Calu3 (cell line): ENCODE data around the gene BEST1. TPM values are rescaled to one million over a fixed set of nuclear protein-coding genes. Genes with fewer than 3 reads are reported as not detected.
A peak's percentile ranks its signal among the peaks of the same experiment; 100 is the strongest.

Source experiments
- BruUV-seq: library from RNA; stranded (reverse); fragments of 400-500 nt; replicated peaks from 2 replicates; lab custom pipeline; 2021; lab: Mats Ljungman, UMichigan
- CTCF ChIA-PET: fragments of 300-600 bp; sonication (Branson Sonifier 250); formaldehyde crosslinking; loops from one replicate; lab custom pipeline; 2022; ENCODE audit warnings: antibody characterized with exemption; lab: Charles Lee
- DNase-seq: peaks from one replicate; pipeline ENCODE4 v3.0.0; 2022
- H3K27ac Mint-ChIP-seq: one replicate; pipeline ENCODE4 v1.8.0; 2022; ENCODE audit warnings: mixed read lengths; ENCODE audit not compliant: unreplicated experiment
- H3K27me3 Mint-ChIP-seq: one replicate; pipeline ENCODE4 v1.8.0; 2022; ENCODE audit warnings: mixed read lengths; ENCODE audit not compliant: unreplicated experiment
- H3K36me3 Mint-ChIP-seq: one replicate; pipeline ENCODE4 v1.8.0; 2022; ENCODE audit warnings: mild to moderate bottlenecking, moderate library complexity, mixed read lengths; ENCODE audit not compliant: insufficient read depth, unreplicated experiment
- H3K4me1 Mint-ChIP-seq: one replicate; pipeline ENCODE4 v1.8.0; 2022; ENCODE audit warnings: mild to moderate bottlenecking, low read depth, mixed read lengths; ENCODE audit not compliant: unreplicated experiment
- H3K4me3 Mint-ChIP-seq: one replicate; pipeline ENCODE4 v1.8.0; 2022; ENCODE audit warnings: mild to moderate bottlenecking, low read depth, moderate library complexity, mixed read lengths; ENCODE audit not compliant: unreplicated experiment
- H3K9me3 Mint-ChIP-seq: one replicate; pipeline ENCODE4 v1.8.0; 2022; ENCODE audit warnings: low read depth, mixed read lengths; ENCODE audit not compliant: unreplicated experiment
- intact Hi-C: fragments of 100-400 bp; cut with micrococcal nuclease; formaldehyde crosslinking; loops from one replicate; pipeline ENCODE4 v1.10.0; 2022; ENCODE audit not compliant: unreplicated experiment
- total RNA-seq: library from RNA; stranded (reverse); gene quantifications from 2 replicates; pipeline ENCODE4 v1.2.3, GENCODE V29; 2022
- TF ChIP-seq, protein P1 (sequence below): fragments of 200-600 bp; IDR thresholded peaks from one replicate; pipeline ENCODE4 v1.8.0; 2022; ENCODE audit warnings: antibody characterized with exemption; ENCODE audit not compliant: unreplicated experiment

The BEST1 gene
- total RNA-seq, 1 experiment from 2014 or later: 1.1 TPM

DNA sequence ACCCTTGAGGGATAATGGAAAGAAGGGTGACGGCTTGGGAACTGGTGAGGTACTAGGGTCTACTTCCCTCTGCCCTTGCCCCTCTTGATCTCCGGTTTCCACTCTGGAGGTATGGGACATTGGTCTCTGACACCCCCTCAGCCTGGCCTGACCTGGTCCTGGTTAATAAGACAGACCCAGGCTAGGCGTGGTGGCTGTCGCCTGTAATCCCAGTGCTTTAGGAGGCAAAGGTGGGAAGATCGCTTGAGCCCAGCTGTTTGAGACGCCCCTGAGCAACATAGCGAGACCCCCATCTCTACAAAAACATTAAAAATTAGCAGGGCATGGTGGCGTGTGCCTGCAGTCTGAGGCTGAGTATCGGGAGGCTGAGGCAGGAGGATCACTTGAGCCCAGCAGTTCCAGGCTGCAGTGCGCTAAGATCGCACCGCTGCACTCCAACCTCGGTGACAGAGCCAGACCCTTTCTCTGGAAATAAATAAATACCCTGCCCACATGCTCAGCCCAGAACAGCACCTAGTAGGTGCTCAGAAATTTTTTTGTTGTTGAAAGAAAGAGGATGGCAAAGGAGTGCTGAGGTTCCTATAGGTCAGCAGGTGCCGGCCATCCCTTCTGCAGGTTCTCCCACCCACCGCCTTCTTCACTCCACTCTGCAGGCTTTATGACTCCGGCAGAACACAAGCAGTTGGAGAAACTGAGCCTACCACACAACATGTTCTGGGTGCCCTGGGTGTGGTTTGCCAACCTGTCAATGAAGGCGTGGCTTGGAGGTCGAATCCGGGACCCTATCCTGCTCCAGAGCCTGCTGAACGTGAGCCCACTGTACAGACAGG is 6.3 kb downstream of the BEST1 start:
- CTCF ChIA-PET: no interaction called here

DNA sequence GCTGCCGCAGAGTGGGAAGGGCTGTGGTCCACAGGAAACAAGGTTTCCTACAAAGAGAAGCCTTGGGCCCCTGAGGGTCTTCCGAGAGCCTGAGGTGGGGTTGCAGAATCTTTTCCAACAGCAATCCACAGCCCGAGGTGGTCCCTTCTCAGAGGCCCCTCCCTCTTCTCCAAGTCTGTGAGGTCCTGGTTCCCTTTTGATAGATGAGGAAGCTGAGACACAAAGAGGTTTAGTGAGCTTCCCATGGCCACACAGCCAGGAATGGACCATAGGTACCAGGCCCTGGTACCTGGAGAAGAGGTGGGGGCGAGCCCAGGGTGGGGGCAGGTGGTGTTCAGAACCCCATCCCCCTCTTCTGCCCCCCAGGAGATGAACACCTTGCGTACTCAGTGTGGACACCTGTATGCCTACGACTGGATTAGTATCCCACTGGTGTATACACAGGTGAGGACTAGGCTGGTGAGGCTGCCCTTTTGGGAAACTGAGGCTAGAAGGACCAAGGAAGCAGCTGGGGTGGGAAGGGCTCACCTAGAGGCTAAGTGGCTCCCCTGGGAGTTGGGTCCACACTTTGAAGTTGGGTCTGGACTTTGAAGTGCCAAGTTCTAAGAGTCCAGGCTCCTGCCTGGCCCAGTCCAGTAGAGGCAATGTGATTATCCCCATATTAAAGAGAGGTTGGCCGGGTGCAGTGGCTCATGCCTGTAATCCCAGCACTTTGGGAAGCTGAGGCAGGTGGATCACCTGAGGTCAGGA is 7.0 kb downstream of the BEST1 start:
- intact Hi-C loops: no loop called here
- BruUV-seq: no TSS peak

More for the DNA sequence above, 6.3 kb downstream of the BEST1 start:
- H3K27ac Mint-ChIP-seq: no peak overlapping the region
- TF ChIP-seq, protein P1, sequence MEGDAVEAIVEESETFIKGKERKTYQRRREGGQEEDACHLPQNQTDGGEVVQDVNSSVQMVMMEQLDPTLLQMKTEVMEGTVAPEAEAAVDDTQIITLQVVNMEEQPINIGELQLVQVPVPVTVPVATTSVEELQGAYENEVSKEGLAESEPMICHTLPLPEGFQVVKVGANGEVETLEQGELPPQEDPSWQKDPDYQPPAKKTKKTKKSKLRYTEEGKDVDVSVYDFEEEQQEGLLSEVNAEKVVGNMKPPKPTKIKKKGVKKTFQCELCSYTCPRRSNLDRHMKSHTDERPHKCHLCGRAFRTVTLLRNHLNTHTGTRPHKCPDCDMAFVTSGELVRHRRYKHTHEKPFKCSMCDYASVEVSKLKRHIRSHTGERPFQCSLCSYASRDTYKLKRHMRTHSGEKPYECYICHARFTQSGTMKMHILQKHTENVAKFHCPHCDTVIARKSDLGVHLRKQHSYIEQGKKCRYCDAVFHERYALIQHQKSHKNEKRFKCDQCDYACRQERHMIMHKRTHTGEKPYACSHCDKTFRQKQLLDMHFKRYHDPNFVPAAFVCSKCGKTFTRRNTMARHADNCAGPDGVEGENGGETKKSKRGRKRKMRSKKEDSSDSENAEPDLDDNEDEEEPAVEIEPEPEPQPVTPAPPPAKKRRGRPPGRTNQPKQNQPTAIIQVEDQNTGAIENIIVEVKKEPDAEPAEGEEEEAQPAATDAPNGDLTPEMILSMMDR: no peak
- H3K4me3 Mint-ChIP-seq: no peak overlapping the region
- peaks cover 17% of the 10 kb centered on the region for H3K4me1 Mint-ChIP-seq
- no TSS peak for BruUV-seq
- H3K9me3 Mint-ChIP-seq: no peaks in the 10 kb centered on the region
- intact Hi-C loops: no loop called here
- DNase-seq: no peak
- peaks cover 16% of the 10 kb centered on the region for H3K36me3 Mint-ChIP-seq
- no peaks in the 10 kb centered on the region for H3K27me3 Mint-ChIP-seq

DNA sequence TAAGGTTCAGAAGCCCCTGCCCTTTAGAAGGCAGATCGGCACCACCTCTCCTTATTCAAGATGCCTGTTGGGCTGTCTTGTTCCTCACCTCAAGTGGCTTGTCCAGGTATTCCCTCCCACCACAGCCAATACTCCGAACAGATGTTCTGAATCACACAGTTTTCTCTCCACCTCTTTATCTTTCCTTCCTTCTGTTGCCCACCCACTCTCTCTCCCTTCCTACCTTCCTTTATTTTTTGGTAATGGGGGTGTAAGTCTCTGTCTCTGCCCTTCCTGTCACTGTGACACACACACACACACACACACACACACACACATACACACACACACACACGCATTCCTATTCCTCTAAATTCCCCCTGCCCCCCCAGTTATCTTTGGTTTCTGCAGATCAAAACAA is 8.4 kb downstream of the BEST1 start:
- intact Hi-C loops: no loop called here
- no peaks in the 10 kb centered on the region for H3K27me3 Mint-ChIP-seq
- no TSS peak for BruUV-seq
- no peaks in the 10 kb centered on the region for H3K9me3 Mint-ChIP-seq
- H3K36me3 Mint-ChIP-seq: peaks cover 38% of the 10 kb centered on the region
- DNase-seq: no peak
- H3K4me3 Mint-ChIP-seq: no peak overlapping the region
- peak overlapping the region; percentile 82 for H3K27ac Mint-ChIP-seq
- TF ChIP-seq, protein P1: no peak
- CTCF ChIA-PET: interaction anchor here (1.0 to 1.9 kb wide), 4 partner anchors 9 to 22 kb away, joined by 3 to 12 read pairs (median 3); partner anchors contain the start of gene BEST1
- peaks cover 36% of the 10 kb centered on the region for H3K4me1 Mint-ChIP-seq

More for the DNA sequence above, 7.0 kb downstream of the BEST1 start:
- H3K36me3 Mint-ChIP-seq: peaks cover 24% of the 10 kb centered on the region
- TF ChIP-seq, protein P1: no peak
- CTCF ChIA-PET: interaction anchor here (0.6 kb wide), 1 partner anchor 11 kb away, joined by 3 read pairs; no protein-coding TSS in a partner anchor
- no peak overlapping the region for H3K4me3 Mint-ChIP-seq
- DNase-seq: no peak
- H3K9me3 Mint-ChIP-seq: no peaks in the 10 kb centered on the region
- H3K27me3 Mint-ChIP-seq: no peaks in the 10 kb centered on the region
- H3K4me1 Mint-ChIP-seq: peaks cover 25% of the 10 kb centered on the region
- no peak overlapping the region for H3K27ac Mint-ChIP-seq

DNA sequence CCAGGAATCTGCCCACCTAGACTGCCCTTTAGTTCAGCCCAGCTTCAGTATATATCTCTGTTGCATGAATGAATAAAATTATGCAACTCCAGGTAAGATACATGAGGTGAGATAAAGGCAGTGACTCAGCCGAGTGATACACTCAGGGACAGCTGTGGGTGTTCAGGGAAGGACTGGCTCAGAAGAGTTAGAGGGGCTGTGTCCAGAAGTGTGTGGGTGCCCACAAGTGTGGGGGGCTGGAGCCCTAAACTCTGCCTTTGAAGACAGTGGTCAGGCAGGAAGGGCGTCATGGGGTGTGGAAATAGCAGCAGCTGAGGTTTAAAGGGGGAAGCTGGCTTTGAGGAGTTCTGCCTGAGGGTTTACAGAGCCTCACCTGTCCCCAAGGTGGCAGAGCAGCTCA is 9.0 kb downstream of the BEST1 start:
- TF ChIP-seq, protein P1: no peak
- CTCF ChIA-PET: interaction anchor here (1.0 to 1.9 kb wide), 4 partner anchors 10 to 22 kb away, joined by 3 to 12 read pairs (median 3); partner anchors contain the start of gene BEST1
- BruUV-seq: no TSS peak

More for the DNA sequence above, 9.0 kb downstream of the BEST1 start:
- Mint-ChIP-seq H3K9me3 (no peaks in the 10 kb centered on the region), H3K36me3 (peaks cover 43% of the 10 kb centered on the region), H3K4me1 (peaks cover 41% of the 10 kb centered on the region), H3K27ac (peak overlapping the region; percentile 82), H3K4me3 (no peak overlapping the region), H3K27me3 (no peaks in the 10 kb centered on the region)
- no peak for DNase-seq
- intact Hi-C loops: no loop called here
